ENCODE data around the gene CUL1.

CUL1 gene

GRCh38 chr7:148821422-148821821 lies 122.7 kb downstream of the CUL1 start:
- CTCF ChIA-PET, result no interaction called here
- TF ChIP-seq CTCF (conservative IDR thresholded peaks at IDR 0.05; ENCODE audit: low read depth), result no peak
- H3K27ac ChIP-seq, result no peak overlapping the region
- POLR2A ChIA-PET (ENCODE audit: low non-redundant PET), result no interaction called here
- no peak for DNase-seq (ENCODE audit: low spot score)

DNA sequence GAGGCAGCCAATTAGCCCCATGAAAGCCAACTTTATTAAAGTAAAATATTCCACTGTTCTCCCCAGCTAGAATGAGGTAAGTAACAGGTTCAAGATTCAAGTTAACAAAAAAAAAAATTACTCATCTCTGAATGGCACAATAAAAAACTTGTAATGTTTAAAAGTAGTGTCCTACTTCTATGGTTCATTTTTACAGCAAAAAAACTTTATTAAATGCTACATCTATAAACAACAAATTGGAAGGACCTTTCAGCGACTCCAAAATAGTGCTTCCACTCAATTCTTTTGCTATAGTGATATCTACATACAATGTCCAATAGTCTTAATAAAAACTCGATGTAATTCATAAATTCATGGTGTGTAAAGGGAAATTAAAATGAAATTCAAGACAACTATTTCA lies 126.2 kb downstream of the CUL1 start:
- DNase-seq (ENCODE audit: low spot score), result no peak
- CTCF ChIA-PET, result no interaction called here
- TF ChIP-seq CTCF (conservative IDR thresholded peaks at IDR 0.05; ENCODE audit: low read depth), result no peak
- no peak overlapping the region for H3K27ac ChIP-seq
- POLR2A ChIA-PET (ENCODE audit: low non-redundant PET), result no interaction called here

- no peak overlapping the region for H3K27ac ChIP-seq
- ChIA-PET CTCF (no interaction called here), POLR2A (ENCODE audit: low non-redundant PET) (no interaction called here)
- no peak for TF ChIP-seq CTCF (conservative IDR thresholded peaks at IDR 0.05; ENCODE audit: low read depth)
- DNase-seq (ENCODE audit: low spot score), result no peak
Observed at GRCh38 chr7:148825338-148825737, 126.6 kb downstream of the CUL1 start.

- no peak for DNase-seq (ENCODE audit: low spot score)
- TF ChIP-seq CTCF (conservative IDR thresholded peaks at IDR 0.05; ENCODE audit: low read depth), result no peak
- POLR2A ChIA-PET (ENCODE audit: low non-redundant PET), result no interaction called here
- no peak overlapping the region for H3K27ac ChIP-seq
- CTCF ChIA-PET, result no interaction called here
Observed at GRCh38 chr7:148828965-148829364, 130.3 kb downstream of the CUL1 start.

DNA sequence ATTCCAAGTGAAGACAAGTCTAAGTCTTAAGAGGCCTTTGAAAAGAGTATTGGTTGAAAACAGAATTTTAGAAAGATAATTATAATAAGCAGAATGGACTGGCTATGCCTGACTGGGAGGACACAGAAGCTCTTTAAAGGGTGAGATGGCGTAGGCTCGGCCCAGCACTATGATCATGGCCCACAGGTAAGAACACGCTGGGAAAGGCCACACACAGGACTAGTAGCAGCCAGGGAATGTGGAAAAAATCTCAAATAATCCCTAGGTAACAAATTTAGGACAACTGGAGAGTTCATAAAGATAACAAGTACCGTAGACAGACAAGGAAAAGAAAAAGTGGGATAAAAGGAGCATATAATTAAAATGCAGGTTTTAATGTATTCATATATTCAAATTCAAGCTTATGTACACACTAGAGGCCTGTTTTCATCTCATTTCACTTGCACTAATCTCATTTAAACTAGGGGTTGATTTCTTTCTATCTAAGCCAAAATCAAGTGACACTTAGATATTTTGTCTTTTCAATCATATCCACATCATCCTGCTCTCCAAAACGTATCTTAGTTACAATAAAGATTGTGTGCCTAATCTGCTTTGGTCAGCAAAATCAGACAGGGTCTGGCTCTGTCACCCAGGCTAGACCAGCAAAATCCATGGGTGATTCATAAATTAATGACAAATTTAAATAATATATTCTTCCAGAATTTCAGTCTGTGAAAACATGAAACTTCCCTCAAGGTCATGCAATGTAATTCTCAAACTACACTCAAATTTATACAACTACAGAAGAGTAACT lies 132.4 kb downstream of the CUL1 start:
- DNase-seq (ENCODE audit: low spot score), result no peak
- no peak overlapping the region for H3K27ac ChIP-seq
- POLR2A ChIA-PET (ENCODE audit: low non-redundant PET), result no interaction called here
- CTCF ChIA-PET, result no interaction called here
- no peak for TF ChIP-seq CTCF (conservative IDR thresholded peaks at IDR 0.05; ENCODE audit: low read depth)

DNA sequence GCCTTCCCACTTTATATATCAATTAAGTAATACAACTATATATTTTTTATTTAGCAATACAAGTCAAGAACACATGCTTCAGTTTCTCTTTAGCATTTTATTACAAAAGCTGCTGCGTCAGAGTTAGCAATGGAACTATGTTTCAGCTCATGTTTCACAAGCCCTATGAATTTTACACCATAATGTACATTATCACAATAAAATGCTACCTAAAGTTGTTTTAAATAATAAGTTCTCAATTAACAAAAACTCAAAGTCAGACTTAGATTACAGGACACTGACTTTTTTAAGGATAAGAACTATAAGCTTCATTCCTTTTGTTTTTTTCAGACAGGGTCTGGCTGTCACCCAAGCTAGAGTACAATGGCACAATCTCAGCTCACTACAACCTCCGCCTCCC lies 133.1 kb downstream of the CUL1 start:
- no peak for DNase-seq (ENCODE audit: low spot score)
- no peak for TF ChIP-seq CTCF (conservative IDR thresholded peaks at IDR 0.05; ENCODE audit: low read depth)
- ChIA-PET CTCF (no interaction called here), POLR2A (ENCODE audit: low non-redundant PET) (no interaction called here)
- no peak overlapping the region for H3K27ac ChIP-seq
